Motor neuron (in vitro differentiated cells): ENCODE results near the gene LPA. TPM values are rescaled to one million over a fixed set of nuclear protein-coding genes. Genes with fewer than 3 reads are reported as not detected.
"Not testable (repeated sequence)": the region's sequence is repeated elsewhere in the genome, so short reads cannot be mapped to it uniquely, and the experiment has no call there.

ENCODE experiments used
- ATAC-seq, 8 experiments: fragments of 200-7000 bp; cut with Tn5 transposase; replicated peaks in 6 of 8; 2 replicates each; pipeline ENCODE4 v1.8.0; 2021; ENCODE audit warnings: mild to moderate bottlenecking in 8 of 8, moderate library complexity in 8 of 8
- H3K27ac ChIP-seq, 2 donors: fragments of 250-450 bp; sonication (Bioruptor Pico); 2 replicates each; pipeline ENCODE4 v1.9.0; 2021; ENCODE audit warnings: antibody characterized with exemption in 2 of 2, mild to moderate bottlenecking in 2 of 2, moderate library complexity in 1 of 2
- H3K4me1 ChIP-seq, 2 donors: fragments of 250-450 bp; sonication (Bioruptor Pico); replicated peaks in 1 of 2; 2 replicates each; pipeline ENCODE4 v1.6.1; 2021; ENCODE audit warnings: antibody characterized with exemption in 2 of 2, mild to moderate bottlenecking in 2 of 2, moderate library complexity in 1 of 2
- H3K4me3 ChIP-seq, 5 donors: fragments of 250-450 bp; sonication (Bioruptor Pico); 2 replicates each; pipeline ENCODE4 v1.9.0; 2021; ENCODE audit warnings: antibody characterized with exemption in 5 of 5, mild to moderate bottlenecking in 5 of 5, moderate library complexity in 4 of 5
- WGBS, 10 experiments: fragments of 450-650 bp; shearing (Covaris generic); methylation state at CpG; one replicate each; pipeline ENCODE4 v1.0.0; 2022; 5-methylcytosine and 5-hydroxymethylcytosine counted together
- in situ Hi-C, 9 experiments: fragments of 400-800 bp; cut with MboI; loops; one replicate each; pipeline ENCODE4 v1.15.0; 2021; ENCODE audit warnings: low sequenced_read_pairs in 9 of 9, low pct_unique_long_range_greater_than_20kb in 2 of 9; ENCODE audit not compliant: unreplicated experiment in 9 of 9
- total RNA-seq, 8 experiments: library from RNA; unstranded; fragments of 300-600 nt; gene quantifications; 2 replicates each; pipeline versions ENCODE4 v1.2.3 to v1.2.4, GENCODE V29; 2022

Gene LPA
- total RNA-seq, 8 experiments from 2014 or later: 0.09 to 1.3 (median 0.22) TPM; not detected in 1

GRCh38 chr6:160531826-160532225 lies 132.2 kb downstream of the LPA start:
- 14 to 100% (median 48%) methylated on average over 1 to 2 of the region's 2 CpGs; no CpG with 5 or more reads in 2 of the 10 experiments for WGBS, 10 experiments
- peak in 3 of 8 experiments; percentile 63 to 83 (median 65) for ATAC-seq
- in situ Hi-C loops: loop anchor here in 1 of 9 experiments (25.0 kb wide), 1 partner anchor 830 kb away; no protein-coding TSS in a partner anchor

GRCh38 chr6:160529524-160529923 lies 134.6 kb downstream of the LPA start:
- 40 to 90% (median 80%) methylated on average over 1 to 5 of the region's 5 CpGs for WGBS, 10 experiments
- in situ Hi-C loops: loop anchor here in 1 of 9 experiments (25.0 kb wide), 1 partner anchor 833 kb away; no protein-coding TSS in a partner anchor
- not testable (repeated sequence) for ATAC-seq, H3K4me1 ChIP-seq, H3K4me3 ChIP-seq, H3K27ac ChIP-seq

More at GRCh38 chr6:160531826-160532225, 132.2 kb downstream of the LPA start:
- no peak overlapping the region for H3K4me3 ChIP-seq
- H3K4me1 ChIP-seq: no peaks in the 10 kb centered on the region
- no peak overlapping the region for H3K27ac ChIP-seq

- no peak for ATAC-seq
- Histone ChIP-seq H3K4me1 (peaks cover 3 to 6% of the 10 kb centered on the region in 2 donors), H3K4me3 (no peak overlapping the region), H3K27ac (no peak overlapping the region)
- 94 to 100% (median 100%) methylated on average over 1 to 3 of the region's 5 CpGs; no CpG with 5 or more reads in 5 of the 10 experiments for WGBS, 10 experiments
- in situ Hi-C loops: no loop called here
Observed at GRCh38 chr6:160523223-160523622, 140.9 kb downstream of the LPA start.

GRCh38 chr6:160520043-160520904 lies 143.8 kb downstream of the LPA start:
- in situ Hi-C loops: no loop called here
- 0 to 6% (median 2%) methylated on average over 1 to 9 of the region's 73 CpGs; no CpG with 5 or more reads in 4 of the 10 experiments for WGBS, 10 experiments
- H3K27ac ChIP-seq: peak overlapping the region; percentile 43 to 46
- peak overlapping the region; percentile 57 to 68 (median 64) for H3K4me3 ChIP-seq
- H3K4me1 ChIP-seq: peaks cover 3 to 6% of the 10 kb centered on the region in 2 donors
- ATAC-seq: peak; percentile 77 to 92 (median 90)

- H3K4me1 ChIP-seq: peaks cover 3 to 6% of the 10 kb centered on the region in 2 donors
- H3K27ac ChIP-seq: no peak overlapping the region
- ATAC-seq: peak; percentile 1 to 6 (median 3)
- H3K4me3 ChIP-seq: peak overlapping the region; percentile 57 to 68 (median 64)
- WGBS, 10 experiments: 6 to 72% (median 58%) methylated on average over 3 to 6 of the region's 8 CpGs; no CpG with 5 or more reads in 3 of the 10 experiments
- in situ Hi-C loops: no loop called here
Observed at GRCh38 chr6:160519603-160520042, 144.5 kb downstream of the LPA start.

- in situ Hi-C loops: no loop called here
Observed at GRCh38 chr6:160519133-160519532, 144.9 kb downstream of the LPA start.

GRCh38 chr6:160513836-160514235 lies 150.2 kb downstream of the LPA start:
- no peak for ATAC-seq
- WGBS, 10 experiments: 30 to 100% (median 52%) methylated on average over 1 to 2 of the region's 3 CpGs; no CpG with 5 or more reads in 4 of the 10 experiments
- no peak overlapping the region for H3K4me3 ChIP-seq

More at GRCh38 chr6:160519133-160519532, 144.9 kb downstream of the LPA start:
- H3K27ac ChIP-seq: no peak overlapping the region
- ATAC-seq: no peak
- H3K4me3 ChIP-seq: no peak overlapping the region
- WGBS, 10 experiments: 55 to 100% (median 88%) methylated on average over 1 to 4 of the region's 4 CpGs; no CpG with 5 or more reads in 3 of the 10 experiments
- peaks cover 3 to 6% of the 10 kb centered on the region in 2 donors for H3K4me1 ChIP-seq

GRCh38 chr6:160510976-160511617 lies 153.0 kb downstream of the LPA start:
- 70 to 92% (median 80%) methylated on average over 1 to 3 of the region's 4 CpGs; no CpG with 5 or more reads in 1 of the 10 experiments for WGBS, 10 experiments
- ATAC-seq: no peak
- in situ Hi-C loops: no loop called here

More at GRCh38 chr6:160513836-160514235, 150.2 kb downstream of the LPA start:
- Histone ChIP-seq H3K27ac (no peak overlapping the region), H3K4me1 (no peaks in the 10 kb centered on the region)
- in situ Hi-C loops: no loop called here

GRCh38 chr6:160510199-160510598 lies 153.9 kb downstream of the LPA start:
- Histone ChIP-seq H3K4me3 (no peak overlapping the region), H3K27ac (no peak overlapping the region), H3K4me1 (no peaks in the 10 kb centered on the region)
- in situ Hi-C loops: no loop called here
- ATAC-seq: peak in 3 of 8 experiments; percentile 60 to 81 (median 66)
- WGBS, 10 experiments: 0 to 100% (median 80%) methylated on average over 1 to 2 of the region's 2 CpGs; no CpG with 5 or more reads in 3 of the 10 experiments

More at GRCh38 chr6:160510976-160511617, 153.0 kb downstream of the LPA start:
- no peaks in the 10 kb centered on the region for H3K4me1 ChIP-seq
- no peak overlapping the region for H3K4me3 ChIP-seq
- H3K27ac ChIP-seq: no peak overlapping the region

- no peak overlapping the region for H3K4me3 ChIP-seq
- no peak overlapping the region for H3K27ac ChIP-seq
- ATAC-seq: no peak
- WGBS, 10 experiments: 60 to 100% (median 80%) methylated on average over 1 to 2 of the region's 2 CpGs; no CpG with 5 or more reads in 3 of the 10 experiments
- no peaks in the 10 kb centered on the region for H3K4me1 ChIP-seq
- in situ Hi-C loops: no loop called here
Observed at GRCh38 chr6:160509610-160510009, 154.5 kb downstream of the LPA start.

GRCh38 chr6:160508599-160508998 lies 155.5 kb downstream of the LPA start:
- WGBS, 10 experiments: 0 to 100% (median 63%) methylated on average over 1 to 2 of the region's 2 CpGs; no CpG with 5 or more reads in 3 of the 10 experiments
- Histone ChIP-seq H3K27ac (no peak overlapping the region), H3K4me3 (no peak overlapping the region), H3K4me1 (no peaks in the 10 kb centered on the region)
- in situ Hi-C loops: no loop called here
- ATAC-seq: peak in 3 of 8 experiments; percentile 58 to 86 (median 68)

GRCh38 chr6:160507420-160507819 lies 156.7 kb downstream of the LPA start:
- no peak for ATAC-seq
- in situ Hi-C loops: no loop called here
- no peaks in the 10 kb centered on the region for H3K4me1 ChIP-seq
- no peak overlapping the region for H3K4me3 ChIP-seq
- 63 to 100% (median 80%) methylated on average over 1 to 3 of the region's 4 CpGs; no CpG with 5 or more reads in 4 of the 10 experiments for WGBS, 10 experiments
- H3K27ac ChIP-seq: no peak overlapping the region
